NCI-H510A (cell line): ENCODE data around the gene XPNPEP3.
A peak's percentile ranks its signal among the peaks of the same experiment; 100 is the strongest.
"Not testable (repeated sequence)": the region's sequence is repeated elsewhere in the genome, so short reads cannot be mapped to it uniquely, and the experiment has no call there.

ENCODE experiments used
- DNase-seq: peaks from one replicate; lab custom pipeline; 2025; lab: John Stamatoyannopoulos, UW

Gene XPNPEP3

GRCh38 chr22:40856513-40857308 lies at the start of gene XPNPEP3, which contains the start of gene ST13:
Gene XPNPEP3 (plus strand): TSS chr22:40857148. CDS start chr22:40857182, 34 bp downstream.
Gene ST13 (minus strand): TSS chr22:40856639. CDS start chr22:40856540, 99 bp downstream.
- peak; percentile 79 for DNase-seq

- no peak for DNase-seq
Observed at GRCh38 chr22:40808018-40808841, 48.7 kb upstream of the XPNPEP3 start.

GRCh38 chr22:40813912-40814315 lies 43.0 kb upstream of the XPNPEP3 start:
- DNase-seq: no peak

GRCh38 chr22:40817737-40818136 lies 39.2 kb upstream of the XPNPEP3 start:
- DNase-seq: no peak

GRCh38 chr22:40818192-40818746 lies 38.7 kb upstream of the XPNPEP3 start:
- no peak for DNase-seq

- peak; percentile 76 for DNase-seq
Observed at GRCh38 chr22:40818747-40819598, 38.0 kb upstream of the XPNPEP3 start, which contains the start of gene SLC25A17. Gene SLC25A17 (minus strand): TSS chr22:40819346. CDS start chr22:40819248, 98 bp downstream.

GRCh38 chr22:40819599-40820140 lies 37.3 kb upstream of the XPNPEP3 start:
- DNase-seq: no peak

GRCh38 chr22:40823426-40823825 lies 33.5 kb upstream of the XPNPEP3 start:
- no peak for DNase-seq

- not testable (repeated sequence) for DNase-seq
Observed at GRCh38 chr22:40826292-40826691, 30.7 kb upstream of the XPNPEP3 start.

GRCh38 chr22:40826984-40827741 lies 29.8 kb upstream of the XPNPEP3 start:
- no peak for DNase-seq

- DNase-seq: no peak
Observed at GRCh38 chr22:40829131-40829530, 27.8 kb upstream of the XPNPEP3 start.

GRCh38 chr22:40834619-40835018 lies 22.3 kb upstream of the XPNPEP3 start:
- no peak for DNase-seq

GRCh38 chr22:40838486-40838885 lies 18.5 kb upstream of the XPNPEP3 start:
- DNase-seq: no peak

- no peak for DNase-seq
Observed at GRCh38 chr22:40844951-40845350, 12.0 kb upstream of the XPNPEP3 start.

- DNase-seq: not testable (repeated sequence)
Observed at GRCh38 chr22:40845816-40846215, 11.1 kb upstream of the XPNPEP3 start.

- DNase-seq: no peak
Observed at GRCh38 chr22:40853333-40853732, 3.6 kb upstream of the XPNPEP3 start.

- DNase-seq: no peak
Observed at GRCh38 chr22:40853961-40854360, 3.0 kb upstream of the XPNPEP3 start.

GRCh38 chr22:40855071-40855978 lies 1.6 kb upstream of the XPNPEP3 start:
- no peak for DNase-seq

- no peak for DNase-seq
Observed at GRCh38 chr22:40855979-40856512, 902 bp upstream of the XPNPEP3 start.
